Erythroblast (primary cell): ENCODE results near the gene MAPK12.

Experiments used
- GATA1 ChIP-seq: IDR thresholded peaks from 2 replicates; pipeline ENCODE4 v1.6.1; 2011; ENCODE audit warnings: low read depth, mild to moderate bottlenecking, control low read depth, low read length, moderate library complexity
- POLR2A ChIP-seq: IDR thresholded peaks from 2 replicates; pipeline ENCODE4 v1.6.1; 2011; ENCODE audit warnings: mild to moderate bottlenecking, low read length

DNA sequence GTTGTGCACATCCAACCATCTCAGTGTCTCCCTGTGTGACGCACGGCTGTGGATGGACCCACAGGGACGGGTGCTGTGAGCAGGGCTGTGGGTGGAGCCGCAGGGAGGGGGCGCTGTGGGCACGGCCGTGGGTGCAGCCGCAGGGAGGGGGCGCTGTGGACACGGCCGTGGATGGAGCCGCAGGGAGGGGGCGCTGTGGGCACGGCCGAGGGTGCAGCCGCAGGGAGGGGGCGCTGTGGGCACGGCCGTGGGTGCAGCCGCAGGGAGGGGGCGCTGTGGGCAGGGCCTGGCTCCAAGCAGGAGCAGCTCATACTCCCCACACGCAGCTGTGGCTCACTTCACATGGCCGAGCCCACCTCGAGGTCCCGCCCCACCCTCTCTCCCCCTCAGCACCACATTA, 14.7 kb upstream of the MAPK12 start:
- TF ChIP-seq POLR2A: no peak
- no peak for TF ChIP-seq GATA1
